Transverse colon (tissue), 4 donors: ENCODE data around the gene C19orf25.

ENCODE experiments used
- EP300 ChIP-seq: sonication (generic); formaldehyde crosslinking; IDR thresholded peaks from one replicate; pipeline ENCODE4 v1.6.1; 2017; ENCODE audit warnings: antibody characterized with exemption, low read depth
- POLR2AphosphoS5 ChIP-seq, 3 donors: sonication (generic); formaldehyde crosslinking; IDR thresholded peaks; one replicate each; pipeline ENCODE4 v1.6.1; 2016; ENCODE audit warnings: antibody characterized with exemption in 3 of 3
- TF ChIP-seq, protein P1 (sequence below), 5 experiments: fragments of 200-600 bp in 3 of 5; fragments of 450-650 bp in 2 of 5; sonication (generic) in 3 of 5; IDR thresholded peaks; 1 replicate in 2 of 5; 2 replicates in 3 of 5; pipeline ENCODE4 v1.5.1; 2016 to 2017; ENCODE audit warnings: antibody characterized with exemption in 5 of 5, inconsistent platforms in 3 of 5, mild to moderate bottlenecking in 2 of 5, moderate library complexity in 1 of 5

DNA sequence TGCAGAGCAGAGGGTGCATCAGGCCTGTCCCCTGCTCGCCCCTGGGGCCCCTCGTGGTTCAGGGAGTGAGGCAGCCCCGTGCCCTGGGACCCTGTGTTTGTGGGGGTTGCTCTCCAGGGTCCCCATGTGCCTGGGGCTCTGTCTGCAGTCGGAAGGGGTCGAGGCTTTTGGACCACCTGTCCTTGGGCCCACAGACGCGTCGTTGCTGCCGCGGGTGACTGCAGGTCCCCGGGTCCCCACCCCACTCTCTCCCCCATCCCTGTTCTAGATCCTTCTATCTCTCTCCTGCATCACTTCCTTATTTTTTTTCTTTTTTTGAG is 9.2 kb upstream of the C19orf25 start:
- TF ChIP-seq, protein P1, sequence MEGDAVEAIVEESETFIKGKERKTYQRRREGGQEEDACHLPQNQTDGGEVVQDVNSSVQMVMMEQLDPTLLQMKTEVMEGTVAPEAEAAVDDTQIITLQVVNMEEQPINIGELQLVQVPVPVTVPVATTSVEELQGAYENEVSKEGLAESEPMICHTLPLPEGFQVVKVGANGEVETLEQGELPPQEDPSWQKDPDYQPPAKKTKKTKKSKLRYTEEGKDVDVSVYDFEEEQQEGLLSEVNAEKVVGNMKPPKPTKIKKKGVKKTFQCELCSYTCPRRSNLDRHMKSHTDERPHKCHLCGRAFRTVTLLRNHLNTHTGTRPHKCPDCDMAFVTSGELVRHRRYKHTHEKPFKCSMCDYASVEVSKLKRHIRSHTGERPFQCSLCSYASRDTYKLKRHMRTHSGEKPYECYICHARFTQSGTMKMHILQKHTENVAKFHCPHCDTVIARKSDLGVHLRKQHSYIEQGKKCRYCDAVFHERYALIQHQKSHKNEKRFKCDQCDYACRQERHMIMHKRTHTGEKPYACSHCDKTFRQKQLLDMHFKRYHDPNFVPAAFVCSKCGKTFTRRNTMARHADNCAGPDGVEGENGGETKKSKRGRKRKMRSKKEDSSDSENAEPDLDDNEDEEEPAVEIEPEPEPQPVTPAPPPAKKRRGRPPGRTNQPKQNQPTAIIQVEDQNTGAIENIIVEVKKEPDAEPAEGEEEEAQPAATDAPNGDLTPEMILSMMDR (IDR thresholded peaks at IDR 0.05) = no peak
- no peak for TF ChIP-seq POLR2AphosphoS5 (IDR thresholded peaks at IDR 0.05)
- TF ChIP-seq EP300 = no peak
